Measurements from ENCODE around the gene LCN6.
"Not testable (repeated sequence)": the region's sequence is repeated elsewhere in the genome, so short reads cannot be mapped to it uniquely, and the experiment has no call there.

The LCN6 gene, protein sequence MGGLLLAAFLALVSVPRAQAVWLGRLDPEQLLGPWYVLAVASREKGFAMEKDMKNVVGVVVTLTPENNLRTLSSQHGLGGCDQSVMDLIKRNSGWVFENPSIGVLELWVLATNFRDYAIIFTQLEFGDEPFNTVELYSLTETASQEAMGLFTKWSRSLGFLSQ

DNA sequence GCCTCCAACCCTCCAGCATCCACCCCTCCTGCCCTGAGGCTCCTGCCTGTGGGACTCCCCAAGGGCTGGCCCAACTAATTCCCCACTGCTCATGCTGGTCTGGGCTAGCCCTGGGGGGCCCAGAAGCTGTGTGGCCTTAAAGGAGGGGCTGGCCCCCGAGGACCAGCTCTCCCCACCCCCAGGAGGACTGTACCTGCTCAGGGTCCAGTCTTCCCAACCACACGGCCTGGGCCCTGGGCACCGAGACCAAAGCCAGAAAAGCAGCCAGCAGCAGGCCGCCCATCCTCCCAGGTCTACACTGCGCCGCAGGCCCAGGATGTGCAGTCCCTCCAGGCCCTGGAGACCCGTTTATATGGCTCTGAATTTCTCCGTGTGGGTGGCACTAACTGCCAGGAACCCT is at the start of gene LCN6:
Gene LCN6 (minus strand): TSS at position 325 of the 400 bp plus-strand sequence. CDS start 42 bp downstream, at position 283.
- no peak for DNase-seq (ENCODE audit: low read depth, low spot score)

- not testable (repeated sequence) for DNase-seq (ENCODE audit: low read depth, low spot score)
Measured at GRCh38 chr9:136796775-136797347, 48.5 kb upstream of the LCN6 start.

GRCh38 chr9:136796238-136796774 is 48.0 kb upstream of the LCN6 start, which contains the start of gene CCDC183:
Gene CCDC183, plus strand, starts transcription at chr9:136796338. Its CDS starts 60 bp downstream, at chr9:136796398.
- DNase-seq (ENCODE audit: low read depth, low spot score) = no peak

GRCh38 chr9:136795000-136795348 is 46.6 kb upstream of the LCN6 start:
- DNase-seq (ENCODE audit: low read depth, low spot score) = no peak

- no peak for DNase-seq (ENCODE audit: low read depth, low spot score)
Measured at GRCh38 chr9:136794281-136794999, 46.1 kb upstream of the LCN6 start.

- DNase-seq (ENCODE audit: low read depth, low spot score) = no peak
Measured at GRCh38 chr9:136793086-136793946, 45.0 kb upstream of the LCN6 start.

DNA sequence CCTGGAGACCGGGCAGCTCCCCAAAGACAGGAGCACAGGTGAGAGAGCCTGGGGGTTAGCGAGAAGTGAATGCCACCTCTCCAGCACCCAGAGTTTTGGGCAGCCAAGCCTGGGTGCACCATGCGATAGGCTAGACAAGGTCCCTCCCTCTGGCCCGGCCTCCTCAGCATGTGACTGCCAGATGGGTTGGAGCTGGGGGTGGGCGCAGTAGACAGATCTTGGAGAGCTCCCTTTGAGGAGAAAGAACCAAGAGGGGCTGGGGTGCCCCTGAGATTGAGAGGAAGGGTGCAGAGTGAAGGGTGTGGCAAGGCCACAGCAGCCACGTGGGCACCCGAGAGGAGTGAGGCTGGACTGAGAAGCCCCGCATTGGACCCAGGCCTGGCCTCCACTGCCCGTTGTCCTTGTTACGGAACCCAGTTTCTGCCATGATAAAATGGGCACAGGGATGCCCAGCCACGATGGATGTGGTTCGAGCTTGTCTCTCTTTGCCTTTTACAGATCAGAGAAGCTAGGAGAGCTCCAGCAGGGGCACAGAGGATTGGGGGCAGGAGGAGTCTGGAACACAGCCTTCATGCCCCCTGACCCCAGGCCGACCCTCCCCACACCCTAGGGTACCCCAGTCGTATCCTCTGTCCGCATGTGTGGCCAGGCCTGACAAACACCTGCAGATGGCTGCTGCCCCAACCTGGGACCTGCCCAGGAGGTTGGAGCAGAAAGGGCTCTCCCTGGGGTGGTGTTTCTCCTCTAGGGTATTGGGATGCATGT is 44.2 kb upstream of the LCN6 start:
- no peak for DNase-seq (ENCODE audit: low read depth, low spot score)

GRCh38 chr9:136791516-136792276 is 43.4 kb upstream of the LCN6 start:
- no peak for DNase-seq (ENCODE audit: low read depth, low spot score)

DNA sequence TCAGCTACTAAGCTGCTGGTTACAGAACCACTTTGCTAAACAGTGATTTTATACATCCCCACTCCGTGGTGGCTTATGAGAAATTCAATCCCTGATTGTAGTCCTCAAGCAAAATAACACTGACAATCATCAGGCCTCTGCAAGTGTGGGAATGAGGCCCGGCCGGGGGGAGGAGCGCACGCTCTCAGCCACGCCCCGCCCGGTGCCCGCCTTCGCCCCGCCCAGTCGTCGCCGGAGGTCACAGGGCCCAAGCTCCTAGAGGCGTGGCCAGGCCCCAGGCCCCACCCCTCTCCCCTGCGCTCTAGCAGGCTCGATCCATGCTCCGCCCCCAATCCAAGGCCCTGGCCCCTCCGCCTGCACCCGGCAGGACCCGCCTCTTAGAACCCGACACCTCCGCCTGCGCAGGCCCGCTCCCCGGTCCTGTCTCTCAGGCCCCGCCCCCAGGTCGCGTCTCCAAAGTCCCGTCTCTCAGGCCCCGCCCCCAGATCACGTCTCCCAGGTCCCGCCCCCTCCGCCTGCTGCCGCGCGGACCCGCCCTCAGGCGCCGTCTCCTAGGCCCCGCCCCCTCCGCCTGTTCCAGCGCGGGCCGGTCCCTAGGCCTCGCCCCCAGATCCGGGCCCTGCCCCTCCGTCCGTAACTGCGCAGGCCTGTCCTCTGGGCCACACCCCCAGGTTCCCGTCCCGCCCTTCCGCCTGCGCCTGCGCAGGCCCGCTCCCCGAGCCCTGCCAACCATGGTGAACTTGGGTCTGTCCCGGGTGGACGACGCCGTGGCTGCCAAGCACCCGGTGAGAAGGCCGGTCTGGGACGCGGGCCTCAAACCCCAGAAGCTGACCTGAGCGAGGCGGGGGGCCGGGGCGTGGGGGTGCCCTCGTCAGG is 42.6 kb upstream of the LCN6 start, which contains the start of gene TMEM141:
Gene TMEM141 (plus strand): TSS at position 705 of the 876 bp plus-strand sequence. CDS start 27 bp downstream, at position 732.
- peak; percentile 98 for DNase-seq (ENCODE audit: low read depth, low spot score)

DNA sequence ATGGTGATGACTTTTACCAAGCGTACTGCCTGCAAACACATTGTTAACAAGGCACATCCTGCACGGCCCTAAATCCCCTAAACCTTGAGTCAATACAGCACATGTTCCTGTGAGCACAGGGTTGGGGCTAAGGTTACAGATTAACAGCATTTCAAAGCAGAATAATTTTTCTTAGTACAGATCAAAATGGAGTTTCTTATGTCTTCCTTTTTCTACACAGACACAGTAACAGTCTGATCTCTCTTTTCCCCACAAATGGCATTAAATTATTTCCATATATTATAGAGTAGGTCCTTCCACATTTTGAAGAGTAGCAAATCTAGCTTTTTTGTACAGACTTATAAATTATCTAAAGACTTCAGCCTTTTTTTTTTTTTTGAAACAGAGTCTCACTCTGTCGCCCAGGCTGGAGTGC is 41.2 kb upstream of the LCN6 start:
- no peak for DNase-seq (ENCODE audit: low read depth, low spot score)

GRCh38 chr9:136788644-136789522 is 40.6 kb upstream of the LCN6 start:
- DNase-seq (ENCODE audit: low read depth, low spot score) = not testable (repeated sequence)

GRCh38 chr9:136787690-136788400 is 39.5 kb upstream of the LCN6 start:
- no peak for DNase-seq (ENCODE audit: low read depth, low spot score)

DNA sequence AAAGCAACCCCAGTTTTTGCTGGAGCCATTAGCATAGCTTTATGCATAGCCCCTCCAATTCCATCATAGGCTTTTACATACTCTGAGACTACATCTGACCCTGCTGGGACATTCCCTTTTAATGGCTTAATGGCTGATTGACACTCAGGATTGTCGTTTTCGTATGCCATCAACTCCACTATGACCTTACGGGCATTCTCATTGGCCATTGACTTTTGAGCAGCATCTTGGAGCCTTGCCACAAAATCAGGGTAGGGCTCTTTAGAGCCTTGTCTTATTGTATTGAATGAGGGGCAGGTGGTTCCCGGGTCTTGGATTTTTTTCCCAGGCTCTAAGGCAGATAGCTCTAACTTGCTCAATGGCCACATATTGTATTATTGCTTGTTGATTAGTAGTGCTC is 38.7 kb upstream of the LCN6 start:
- not testable (repeated sequence) for DNase-seq (ENCODE audit: low read depth, low spot score)

DNA sequence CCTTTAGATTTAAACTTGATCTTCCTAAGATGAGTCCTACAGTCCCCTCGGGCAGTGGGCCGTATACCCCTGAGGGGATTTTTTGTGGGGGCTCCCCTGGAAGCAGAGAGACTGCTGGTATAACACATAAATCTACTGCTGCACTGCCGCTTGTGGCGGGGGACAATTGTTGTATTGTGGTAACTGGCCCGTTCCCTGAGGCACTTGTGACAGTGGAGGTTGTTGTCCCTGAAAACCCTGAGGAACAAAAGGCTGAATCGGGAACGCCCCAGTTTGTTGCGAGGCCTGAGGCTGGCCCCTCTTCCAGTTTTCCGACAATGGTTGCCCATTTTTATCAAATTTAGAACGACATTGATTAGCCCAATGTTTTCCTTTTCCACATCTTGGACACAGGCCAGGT is 38.1 kb upstream of the LCN6 start:
- DNase-seq (ENCODE audit: low read depth, low spot score) = no peak

DNA sequence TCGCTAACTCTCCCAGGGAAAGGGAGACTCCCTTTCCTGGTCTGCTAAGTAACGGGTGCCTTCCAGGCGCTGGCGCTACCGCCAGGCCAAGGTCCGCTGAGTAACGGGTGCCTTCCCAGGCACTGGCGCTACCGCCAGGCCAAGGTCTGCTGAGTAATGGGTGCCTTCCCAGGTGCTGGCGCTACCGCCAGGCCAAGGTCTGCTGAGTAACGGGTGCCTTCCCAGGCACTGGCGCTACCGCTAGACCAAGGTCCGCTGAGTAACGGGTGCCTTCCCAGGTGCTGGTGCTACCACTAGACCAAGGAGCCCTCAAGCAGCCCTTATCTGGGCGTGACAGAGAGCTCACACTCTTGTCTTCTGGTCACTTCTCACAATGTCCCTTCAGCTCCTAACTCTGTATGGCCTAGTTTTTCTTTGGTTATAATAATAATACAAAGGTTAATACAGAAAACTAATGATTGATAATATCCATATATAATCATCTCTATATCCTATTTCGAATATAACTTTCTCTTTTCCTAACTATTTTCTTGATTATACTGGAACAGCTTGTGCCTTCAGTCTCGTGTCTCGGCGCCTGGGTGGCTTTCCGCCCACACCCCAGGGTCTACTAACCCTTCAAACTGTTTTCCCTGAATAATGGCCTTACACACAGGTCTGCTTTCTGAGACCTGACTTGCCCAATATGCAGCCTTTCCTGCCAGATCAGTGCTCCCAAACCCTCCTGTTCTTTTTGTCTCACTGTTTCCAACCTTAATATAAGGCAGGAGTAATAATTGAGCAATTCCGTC is 37.4 kb upstream of the LCN6 start:
- not testable (repeated sequence) for DNase-seq (ENCODE audit: low read depth, low spot score)

DNA sequence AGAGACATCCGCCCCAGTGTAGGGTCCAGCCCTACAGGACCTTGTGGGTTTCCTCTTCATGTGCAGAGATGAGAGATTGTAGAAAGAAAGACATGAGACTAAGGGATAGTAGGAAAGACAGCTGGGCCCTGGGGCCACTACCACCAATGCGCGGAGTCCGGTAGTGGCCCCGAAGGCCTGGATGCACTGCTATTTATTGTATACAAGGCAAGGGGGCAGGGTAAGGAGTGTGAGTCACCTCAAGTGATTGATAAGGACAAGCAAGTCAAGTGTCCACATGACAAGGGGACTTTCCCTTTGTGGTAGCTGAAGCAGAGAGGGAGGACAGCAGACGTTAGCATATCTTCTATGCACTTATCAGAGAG is 36.7 kb upstream of the LCN6 start:
- DNase-seq (ENCODE audit: low read depth, low spot score) = no peak
